GF-D8 (cell line): ENCODE measurements around the gene DHRS4.

ENCODE experiments used
- DNase-seq: peaks from one replicate; lab custom pipeline; 2025; lab: John Stamatoyannopoulos, UW

The DHRS4 gene

GRCh38 chr14:23953464-23954278 lies at the start of gene DHRS4:
Gene DHRS4 (plus strand): TSS chr14:23953770. CDS start chr14:23953789, 19 bp downstream.
- DNase-seq: peak; percentile 35

GRCh38 chr14:23910101-23910875 lies 43.3 kb upstream of the DHRS4 start:
- DNase-seq: no peak

- no peak for DNase-seq
These were observed 42.7 kb upstream of the DHRS4 start for GRCh38 chr14:23910876-23911210.

- no peak for DNase-seq
These were observed 38.0 kb upstream of the DHRS4 start for GRCh38 chr14:23915559-23915958.

- DNase-seq: no peak
These were observed 37.6 kb upstream of the DHRS4 start for GRCh38 chr14:23916004-23916403.

GRCh38 chr14:23916446-23916845 lies 37.1 kb upstream of the DHRS4 start:
- no peak for DNase-seq

- DNase-seq: no peak
These were observed 31.0 kb upstream of the DHRS4 start for GRCh38 chr14:23922545-23922944.

- DNase-seq: no peak
These were observed 28.0 kb upstream of the DHRS4 start for GRCh38 chr14:23925523-23926075.

- DNase-seq: no peak
These were observed 27.0 kb upstream of the DHRS4 start for GRCh38 chr14:23926543-23926942.

GRCh38 chr14:23929136-23929535 lies 24.4 kb upstream of the DHRS4 start:
- no peak for DNase-seq

- no peak for DNase-seq
These were observed 23.7 kb upstream of the DHRS4 start for GRCh38 chr14:23929822-23930294.

GRCh38 chr14:23930742-23931141 lies 22.8 kb upstream of the DHRS4 start:
- DNase-seq: no peak

GRCh38 chr14:23931721-23932289 lies 21.8 kb upstream of the DHRS4 start:
- DNase-seq: no peak

- no peak for DNase-seq
These were observed 20.9 kb upstream of the DHRS4 start for GRCh38 chr14:23932639-23933038.

- no peak for DNase-seq
These were observed 20.3 kb upstream of the DHRS4 start for GRCh38 chr14:23933108-23933741.

- no peak for DNase-seq
These were observed 19.8 kb upstream of the DHRS4 start for GRCh38 chr14:23933742-23934128.

- no peak for DNase-seq
These were observed 18.4 kb upstream of the DHRS4 start for GRCh38 chr14:23935158-23935557.

GRCh38 chr14:23936084-23936829 lies 17.3 kb upstream of the DHRS4 start:
- DNase-seq: no peak

GRCh38 chr14:23937203-23937602 lies 16.4 kb upstream of the DHRS4 start:
- no peak for DNase-seq

GRCh38 chr14:23938823-23939222 lies 14.7 kb upstream of the DHRS4 start:
- no peak for DNase-seq

GRCh38 chr14:23939607-23940326 lies 13.8 kb upstream of the DHRS4 start:
- DNase-seq: no peak
